Colonic mucosa (tissue), 4 donors: ENCODE data around the gene ADIG. TPM values are rescaled to one million over a fixed set of nuclear protein-coding genes. Genes with fewer than 3 reads are reported as not detected.

Source experiments
- DNase-seq: peaks from one replicate; pipeline ENCODE4 v3.0.0-alpha.2; 2020
- H3K27ac ChIP-seq: fragments of 200-600 bp; one replicate; pipeline ENCODE4 v1.8.0; 2021
- H3K27me3 ChIP-seq: fragments of 200-600 bp; one replicate; pipeline ENCODE4 v1.8.0; 2021
- H3K36me3 ChIP-seq: fragments of 200-600 bp; one replicate; pipeline ENCODE4 v1.8.0; 2021
- H3K4me1 ChIP-seq: fragments of 200-600 bp; one replicate; pipeline ENCODE4 v1.8.0; 2021; ENCODE audit warnings: mild to moderate bottlenecking
- H3K4me3 ChIP-seq: fragments of 200-600 bp; one replicate; pipeline ENCODE4 v1.8.0; 2021
- H3K9ac ChIP-seq, 2 donors: one replicate each; pipeline ENCODE4 v1.7.0; 2013; ENCODE audit warnings: control low read depth in 2 of 2, low read depth in 2 of 2, low read length in 2 of 2
- H3K9me3 ChIP-seq: fragments of 200-600 bp; one replicate; pipeline ENCODE4 v1.8.0; 2021
- CTCF ChIP-seq: fragments of 200-600 bp; IDR thresholded peaks from one replicate; pipeline ENCODE4 v1.8.0; 2022; ENCODE audit warnings: antibody characterized with exemption, mild to moderate bottlenecking
- intact Hi-C: fragments of 100-400 bp; cut with DNase I; formaldehyde crosslinking; loops from one replicate; pipeline ENCODE4 v1.14.1; 2022
- total RNA-seq, 2 donors: library from RNA; stranded (reverse); fragmentation: NEBNext Ultra II Directional in 1 of 2; extraction: Animal tissue kit (Norgen Biotek cat#: 25700) in 1 of 2; gene quantifications; one replicate each; pipeline ENCODE4 v1.2.1, GENCODE V29; 2021
- donor health status: healthy.
- donor health status: DM: no; HTN: no; CAD: no.
- donor health status: DM: no; HTN: no; CAD: no.

Gene ADIG
- total RNA-seq, 2 donors from 2014 or later, result not detected

DNA sequence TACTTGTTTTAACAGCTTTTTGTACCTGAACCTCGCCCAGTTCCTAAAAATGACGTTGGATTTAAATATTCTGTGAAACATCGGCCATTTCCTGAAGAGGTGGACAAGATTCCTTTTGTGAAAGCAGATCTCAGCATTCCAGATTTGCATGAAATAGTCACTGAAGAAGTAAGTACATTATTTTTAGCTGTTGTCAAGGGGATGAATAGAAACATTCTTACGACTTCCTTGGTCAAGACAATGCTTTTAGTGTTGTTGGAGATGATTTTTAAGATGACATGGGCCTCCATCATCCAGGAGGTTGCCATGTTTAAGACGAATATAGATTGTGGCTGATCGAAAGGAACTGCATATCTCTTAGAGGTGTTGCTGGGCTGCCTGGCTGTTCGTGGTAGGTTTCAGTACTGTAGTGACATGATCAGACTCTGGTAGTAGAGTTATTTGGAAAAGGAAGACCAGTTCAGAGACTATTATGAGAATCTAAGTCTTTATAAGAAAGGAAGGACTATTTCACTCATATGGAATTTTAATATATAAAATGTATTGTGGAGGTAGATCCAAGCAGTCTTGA is 29.9 kb upstream of the ADIG start:
- Histone ChIP-seq H3K36me3 (peaks cover 9% of the 10 kb centered on the region), H3K4me3 (no peak overlapping the region), H3K9me3 (no peaks in the 10 kb centered on the region), H3K27me3 (no peaks in the 10 kb centered on the region), H3K9ac (no peak overlapping the region), H3K27ac (no peak overlapping the region), H3K4me1 (no peaks in the 10 kb centered on the region)
- DNase-seq, result no peak
- intact Hi-C loops, result no loop called here
- TF ChIP-seq CTCF, result no peak

DNA sequence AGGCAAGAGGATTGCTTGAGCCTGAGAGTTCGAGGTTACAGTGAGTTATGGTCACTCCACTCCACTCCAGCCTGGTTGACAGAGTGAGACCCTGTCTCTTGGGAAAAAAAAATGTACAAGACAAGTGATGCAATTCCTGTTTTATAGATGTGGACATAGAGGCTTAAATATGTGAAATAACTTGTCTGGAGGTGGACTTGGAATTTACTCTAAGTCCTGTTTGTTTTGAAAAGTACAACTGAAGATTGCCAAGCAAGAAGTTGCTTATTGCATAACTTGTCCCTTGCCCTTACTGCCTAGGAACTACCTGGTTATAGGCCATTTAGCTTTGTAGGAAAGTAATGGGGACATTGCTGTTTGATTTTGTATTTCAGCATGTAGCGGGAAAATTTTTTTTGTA is 26.0 kb upstream of the ADIG start:
- Histone ChIP-seq H3K27ac (no peak overlapping the region), H3K27me3 (no peaks in the 10 kb centered on the region), H3K4me1 (no peaks in the 10 kb centered on the region), H3K4me3 (no peak overlapping the region), H3K9me3 (no peaks in the 10 kb centered on the region), H3K9ac (no peak overlapping the region), H3K36me3 (peaks cover 13% of the 10 kb centered on the region)
- no peak for DNase-seq
- intact Hi-C loops, result no loop called here
- no peak for TF ChIP-seq CTCF

GRCh38 chr20:38555395-38555794 is 25.6 kb upstream of the ADIG start:
- H3K27ac ChIP-seq, result no peak overlapping the region
- intact Hi-C loops, result no loop called here
- no peaks in the 10 kb centered on the region for H3K27me3 ChIP-seq
- no peaks in the 10 kb centered on the region for H3K9me3 ChIP-seq
- peaks cover 13% of the 10 kb centered on the region for H3K36me3 ChIP-seq
- no peak overlapping the region for H3K9ac ChIP-seq
- TF ChIP-seq CTCF, result no peak
- DNase-seq, result no peak
- H3K4me1 ChIP-seq, result no peaks in the 10 kb centered on the region
- H3K4me3 ChIP-seq, result no peak overlapping the region

- no peak for TF ChIP-seq CTCF
Measured at GRCh38 chr20:38557174-38557573, 23.8 kb upstream of the ADIG start.

DNA sequence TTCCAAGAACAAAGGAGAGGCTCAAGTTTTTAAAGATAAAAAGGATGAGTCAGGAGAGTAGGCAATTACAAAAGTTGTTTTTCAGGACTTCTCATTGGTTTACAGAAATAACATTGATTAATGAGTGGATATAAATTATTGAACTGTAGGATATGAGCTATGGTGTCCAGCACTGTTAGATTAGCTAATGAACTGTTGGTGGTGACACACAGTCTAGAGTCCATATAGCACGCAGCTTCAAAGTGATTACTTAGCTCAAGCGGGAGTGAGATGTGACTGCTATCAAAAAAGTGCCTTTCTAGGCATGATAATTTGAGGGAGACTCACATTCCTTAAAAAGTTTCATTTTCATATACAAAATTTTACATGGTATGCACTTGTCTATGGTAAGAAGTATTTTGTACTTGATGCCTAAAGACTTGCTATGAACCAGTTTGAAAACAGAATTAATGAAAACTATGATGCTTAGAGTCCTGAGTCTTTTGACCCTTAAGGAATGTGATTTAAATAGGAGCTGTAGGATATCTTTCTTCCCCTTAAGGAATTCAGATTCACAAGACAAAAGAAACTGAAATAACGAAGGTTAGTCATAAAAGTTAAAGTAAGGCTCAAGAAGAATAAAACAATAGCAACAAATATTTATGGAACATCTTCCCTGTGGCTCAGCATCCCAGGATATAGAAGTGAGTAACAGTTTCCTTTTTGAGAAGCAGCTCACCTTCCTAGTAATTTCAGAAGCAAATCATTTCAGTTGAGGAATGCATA is 22.2 kb upstream of the ADIG start:
- DNase-seq, result no peak
- intact Hi-C loops, result no loop called here

More at GRCh38 chr20:38557174-38557573, 23.8 kb upstream of the ADIG start:
- Histone ChIP-seq H3K27ac (no peak overlapping the region), H3K4me1 (no peaks in the 10 kb centered on the region), H3K4me3 (no peak overlapping the region), H3K36me3 (peaks cover 13% of the 10 kb centered on the region), H3K9ac (no peak overlapping the region), H3K27me3 (no peaks in the 10 kb centered on the region), H3K9me3 (no peaks in the 10 kb centered on the region)
- DNase-seq, result no peak
- intact Hi-C loops, result no loop called here

More for the DNA sequence above, 22.2 kb upstream of the ADIG start:
- Histone ChIP-seq H3K27ac (no peak overlapping the region), H3K4me1 (no peaks in the 10 kb centered on the region), H3K36me3 (peaks cover 13% of the 10 kb centered on the region), H3K27me3 (no peaks in the 10 kb centered on the region), H3K9ac (no peak overlapping the region), H3K9me3 (no peaks in the 10 kb centered on the region), H3K4me3 (no peak overlapping the region)
- TF ChIP-seq CTCF, result no peak
